Neural progenitor cell (in vitro differentiated cells): ENCODE data around the gene CCT7. TPM values are rescaled to one million over a fixed set of nuclear protein-coding genes. Genes with fewer than 3 reads are reported as not detected.
A peak's percentile ranks its signal among the peaks of the same experiment; 100 is the strongest.

Source experiments
- DNase-seq: peaks from one replicate; pipeline ENCODE4 v3.0.0-alpha.2; 2016; ENCODE audit warnings: low spot score
- H2AFZ ChIP-seq: fragments of 200-600 bp; sonication (generic); replicated peaks from 2 replicates; pipeline ENCODE4 v1.6.1; 2016; ENCODE audit warnings: antibody characterized with exemption
- H3F3A ChIP-seq: fragments of 200-600 bp; sonication (generic); 2 replicates; pipeline ENCODE4 v1.6.1; 2016; ENCODE audit warnings: antibody characterized with exemption, low read depth
- H3K27ac ChIP-seq: fragments of 200-600 bp; sonication (generic); 2 replicates; pipeline ENCODE4 v1.5.1; 2016; ENCODE audit warnings: mild to moderate bottlenecking
- H3K27me3 ChIP-seq: fragments of 200-600 bp; sonication (generic); 2 replicates; pipeline ENCODE4 v1.6.1; 2016; ENCODE audit warnings: mild to moderate bottlenecking, moderate library complexity
- H3K36me3 ChIP-seq: fragments of 200-600 bp; sonication (generic); 2 replicates; pipeline ENCODE4 v1.5.1; 2016
- H3K4me1 ChIP-seq: fragments of 200-600 bp; sonication (generic); 2 replicates; pipeline ENCODE4 v1.6.1; 2016; ENCODE audit warnings: mixed run types
- H3K4me2 ChIP-seq: fragments of 200-600 bp; sonication (generic); 2 replicates; pipeline ENCODE4 v1.6.1; 2016
- H3K4me3 ChIP-seq: fragments of 200-600 bp; sonication (generic); 2 replicates; pipeline ENCODE4 v1.5.1; 2016
- H3K79me2 ChIP-seq: fragments of 200-600 bp; sonication (generic); 2 replicates; pipeline ENCODE4 v1.6.1; 2016; ENCODE audit warnings: low read depth
- H3K9ac ChIP-seq: fragments of 200-600 bp; sonication (generic); 2 replicates; pipeline ENCODE4 v1.6.1; 2016
- H3K9me3 ChIP-seq: fragments of 200-600 bp; sonication (generic); 2 replicates; pipeline ENCODE4 v1.5.1; 2016; ENCODE audit warnings: low read depth
- H4K20me1 ChIP-seq: fragments of 200-600 bp; sonication (generic); 2 replicates; pipeline ENCODE4 v1.6.1; 2016; ENCODE audit warnings: low read depth
- H3K27ac Mint-ChIP-seq: 3 replicates; pipeline ENCODE4 v1.8.0; 2021; ENCODE audit warnings: mixed read lengths
- H3K27me3 Mint-ChIP-seq: 2 replicates; pipeline ENCODE4 v1.8.0; 2022; ENCODE audit warnings: low read depth, mild to moderate bottlenecking, inconsistent platforms, moderate library complexity, mixed read lengths; ENCODE audit not compliant: insufficient read depth
- H3K36me3 Mint-ChIP-seq: 3 replicates; pipeline ENCODE4 v1.8.0; 2021; ENCODE audit warnings: mixed read lengths
- H3K4me1 Mint-ChIP-seq: 3 replicates; pipeline ENCODE4 v1.8.0; 2021; ENCODE audit warnings: mixed read lengths
- H3K4me3 Mint-ChIP-seq: 3 replicates; pipeline ENCODE4 v1.8.0; 2021; ENCODE audit warnings: mild to moderate bottlenecking, moderate library complexity, mixed read lengths
- H3K9me3 Mint-ChIP-seq: 3 replicates; pipeline ENCODE4 v1.8.0; 2020; ENCODE audit warnings: mixed read lengths
- CTCF ChIP-seq: fragments of 200-600 bp; sonication (generic); IDR thresholded peaks from 2 replicates; pipeline ENCODE4 v1.5.1; 2017; ENCODE audit warnings: antibody characterized with exemption, mild to moderate bottlenecking
- EZH2 ChIP-seq: fragments of 200-600 bp; sonication (generic); IDR thresholded peaks from 2 replicates; pipeline ENCODE4 v1.6.1; 2017; ENCODE audit warnings: antibody characterized with exemption, mild to moderate bottlenecking, moderate library complexity
- EZH2phosphoT487 ChIP-seq: fragments of 200-600 bp; sonication (generic); IDR thresholded peaks from 2 replicates; pipeline ENCODE4 v1.6.1; 2017; ENCODE audit warnings: antibody characterized with exemption
- total RNA-seq: library from RNA; depleted of rRNA; stranded (reverse); fragments of >200 nt; gene quantifications from 2 replicates; pipeline ENCODE4 v1.2.3, GENCODE V29; 2015; ENCODE audit warnings: low replicate concordance

The CCT7 gene
- total RNA-seq, 1 donor from 2014 or later, result 456 TPM

DNA sequence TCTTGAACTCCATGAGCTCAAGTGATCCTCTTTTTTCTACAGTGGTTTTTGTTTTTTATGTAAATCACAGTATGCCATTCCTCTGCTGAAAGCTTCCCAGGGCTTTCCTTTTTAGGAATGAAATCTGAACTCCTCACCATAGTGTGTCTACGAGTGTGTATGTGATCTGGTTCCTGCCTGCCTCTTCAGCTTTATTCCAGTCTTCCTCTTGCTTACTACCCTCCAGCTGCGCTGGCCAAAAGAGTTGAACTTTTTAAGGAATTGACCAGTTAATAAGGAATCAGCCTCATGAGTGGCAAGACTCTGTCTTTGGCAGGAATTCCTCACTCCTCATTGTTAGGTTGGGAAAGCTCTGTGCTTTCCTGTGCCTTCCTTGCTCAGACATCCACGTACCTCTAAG, 4.0 kb downstream of the CCT7 start:
- H4K20me1 ChIP-seq, result peaks cover 87% of the 10 kb centered on the region
- peak overlapping the region; percentile 7 for H3K4me2 ChIP-seq
- Mint-ChIP-seq H3K27me3 (no peaks in the 10 kb centered on the region), H3K36me3 (peaks cover 4% of the 10 kb centered on the region), H3K27ac (no peak overlapping the region), H3K9me3 (no peaks in the 10 kb centered on the region), H3K4me1 (peaks cover 25% of the 10 kb centered on the region), H3K4me3 (no peak overlapping the region)
- peak overlapping the region; percentile 65 for H3K27ac ChIP-seq
- peaks cover 20% of the 10 kb centered on the region for H3F3A ChIP-seq
- H3K9me3 ChIP-seq, result no peaks in the 10 kb centered on the region
- H3K79me2 ChIP-seq, result peaks cover 91% of the 10 kb centered on the region
- DNase-seq, result no peak
- H2AFZ ChIP-seq, result no peak overlapping the region
- no peaks in the 10 kb centered on the region for H3K27me3 ChIP-seq
- peaks cover 6% of the 10 kb centered on the region for H3K36me3 ChIP-seq
- H3K4me1 ChIP-seq, result peaks cover 12% of the 10 kb centered on the region
- TF ChIP-seq EZH2 (no peak), EZH2phosphoT487 (no peak), CTCF (no peak)
- H3K4me3 ChIP-seq, result no peak overlapping the region
- H3K9ac ChIP-seq, result no peak overlapping the region

GRCh38 chr2:73238976-73239375, 4.9 kb downstream of the CCT7 start:
- Histone ChIP-seq H3K9me3 (no peaks in the 10 kb centered on the region), H3K36me3 (peaks cover 6% of the 10 kb centered on the region), H3K27me3 (no peaks in the 10 kb centered on the region), H4K20me1 (peaks cover 94% of the 10 kb centered on the region), H3F3A (peaks cover 13% of the 10 kb centered on the region), H3K4me1 (peaks cover 12% of the 10 kb centered on the region), H3K27ac (no peak overlapping the region), H3K79me2 (peaks cover 99% of the 10 kb centered on the region), H3K4me2 (no peak overlapping the region), H2AFZ (no peak overlapping the region), H3K9ac (no peak overlapping the region), H3K4me3 (no peak overlapping the region)
- no peak for TF ChIP-seq EZH2phosphoT487
- no peak for TF ChIP-seq EZH2
- TF ChIP-seq CTCF, result no peak
- Mint-ChIP-seq H3K9me3 (no peaks in the 10 kb centered on the region), H3K4me1 (peaks cover 25% of the 10 kb centered on the region), H3K27me3 (no peaks in the 10 kb centered on the region), H3K36me3 (peaks cover 6% of the 10 kb centered on the region), H3K27ac (no peak overlapping the region), H3K4me3 (no peak overlapping the region)
- DNase-seq, result no peak

- Histone ChIP-seq H2AFZ (no peak overlapping the region), H3K79me2 (peaks cover 92% of the 10 kb centered on the region), H3K9me3 (no peaks in the 10 kb centered on the region), H3K9ac (no peak overlapping the region), H4K20me1 (peaks cover 99% of the 10 kb centered on the region), H3K4me3 (no peak overlapping the region), H3K4me1 (peaks cover 12% of the 10 kb centered on the region), H3K4me2 (no peak overlapping the region), H3K27me3 (no peaks in the 10 kb centered on the region), H3K27ac (no peak overlapping the region), H3F3A (peaks cover 8% of the 10 kb centered on the region), H3K36me3 (peaks cover 10% of the 10 kb centered on the region)
- no peaks in the 10 kb centered on the region for H3K27me3 Mint-ChIP-seq
- H3K9me3 Mint-ChIP-seq, result no peaks in the 10 kb centered on the region
- peaks cover 23% of the 10 kb centered on the region for H3K4me1 Mint-ChIP-seq
- DNase-seq, result no peak
- H3K27ac Mint-ChIP-seq, result no peak overlapping the region
- peaks cover 6% of the 10 kb centered on the region for H3K36me3 Mint-ChIP-seq
- H3K4me3 Mint-ChIP-seq, result no peak overlapping the region
- TF ChIP-seq EZH2phosphoT487, result no peak
Measured at GRCh38 chr2:73239776-73240175, 5.7 kb downstream of the CCT7 start.

- peaks cover 53% of the 10 kb centered on the region for H3K79me2 ChIP-seq
- no peaks in the 10 kb centered on the region for H3K27me3 ChIP-seq
Measured at GRCh38 chr2:73243884-73244570, 9.9 kb downstream of the CCT7 start.

More at GRCh38 chr2:73243884-73244570, 9.9 kb downstream of the CCT7 start:
- Histone ChIP-seq H3K4me1 (no peaks in the 10 kb centered on the region), H3K4me3 (no peak overlapping the region), H3K9me3 (no peaks in the 10 kb centered on the region), H3K4me2 (no peak overlapping the region), H3K9ac (no peak overlapping the region), H3F3A (no peaks in the 10 kb centered on the region), H3K36me3 (peaks cover 24% of the 10 kb centered on the region), H4K20me1 (peaks cover 88% of the 10 kb centered on the region), H3K27ac (no peak overlapping the region), H2AFZ (no peak overlapping the region)
- Mint-ChIP-seq H3K9me3 (no peaks in the 10 kb centered on the region), H3K27ac (no peak overlapping the region), H3K36me3 (peaks cover 23% of the 10 kb centered on the region), H3K4me3 (no peak overlapping the region), H3K27me3 (peaks cover 2% of the 10 kb centered on the region), H3K4me1 (no peaks in the 10 kb centered on the region)
- TF ChIP-seq EZH2phosphoT487 (no peak), EZH2 (no peak), CTCF (no peak)
- no peak for DNase-seq
